A549 treated with Mapracorat at 1 μM for 4 hours (cell line): ENCODE results near the gene NTMT2. TPM values are rescaled to one million over a fixed set of nuclear protein-coding genes. Genes with fewer than 3 reads are reported as not detected.

Experiments used
- total RNA-seq: library from RNA; stranded (reverse); fragments of 200-300 nt; extraction: Qiagen RNA extraction; gene quantifications from 5 replicates; pipeline ENCODE4 v1.2.3, GENCODE V29; 2022

The NTMT2 gene
- total RNA-seq, result not detected in 5 replicates

GRCh38 chr1:170145770-170146676 is at the start of gene NTMT2:
TSS of gene NTMT2 (plus strand) at chr1:170145959. CDS start at chr1:170146108, 149 bp downstream.

Other genes starting within 250 kb of the NTMT2 start
- gene KIFAP3, start 71.3 kb upstream of the NTMT2 start, total RNA-seq, result 10.8 to 13.1 TPM (median 12.8 TPM) in 5 replicates